GM18873 (cell line): ENCODE results near the gene SLC6A20.

ENCODE experiments used
- ATAC-seq: cut with Tn5 transposase; IDR thresholded peaks from one replicate; pipeline ENCODE4 v1.9.1; 2021; ENCODE audit warnings: mild to moderate bottlenecking, moderate library complexity, moderate number of reproducible peaks; ENCODE audit not compliant: unreplicated experiment, low FRiP score

Gene SLC6A20

GRCh38 chr3:45736707-45737106 lies 59.6 kb downstream of the SLC6A20 start:
- ATAC-seq = no peak

DNA sequence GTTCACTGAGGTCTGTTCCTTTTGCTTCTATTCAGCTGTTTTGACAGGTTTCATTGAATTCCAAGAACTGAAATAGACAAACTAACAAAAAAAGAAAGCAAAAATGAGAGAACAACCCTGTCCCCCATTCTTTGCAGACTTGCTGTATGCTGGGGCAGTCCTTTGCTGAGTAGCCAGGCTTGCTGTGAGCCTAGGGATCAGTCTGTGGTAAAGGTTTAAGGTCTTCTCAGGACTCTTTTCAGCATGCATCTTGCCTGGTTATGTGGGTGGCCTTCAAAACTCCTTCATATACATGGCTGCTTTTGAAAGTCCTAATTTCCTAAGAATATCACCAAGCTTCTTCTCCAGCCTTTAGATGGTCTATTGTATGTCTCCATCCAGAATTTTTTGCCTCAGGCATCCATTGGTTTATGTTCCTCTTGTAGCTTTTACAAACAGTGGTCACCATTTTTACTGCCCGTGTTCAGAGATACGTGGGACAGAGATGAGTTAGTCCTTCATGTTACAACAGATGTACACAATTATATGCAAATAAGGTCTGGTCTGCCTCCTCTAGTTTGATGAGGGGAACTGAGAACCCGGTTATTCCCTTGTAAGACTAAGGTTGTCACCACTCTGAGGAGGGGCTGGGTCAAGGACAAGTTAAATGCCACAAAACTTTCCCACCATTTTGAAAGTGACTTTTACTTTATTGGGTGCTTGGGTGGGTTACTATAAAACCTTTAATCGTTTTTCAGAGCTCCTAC lies 65.8 kb downstream of the SLC6A20 start:
- ATAC-seq = no peak

- ATAC-seq = no peak
Measured at GRCh38 chr3:45729614-45730013, 66.7 kb downstream of the SLC6A20 start.

DNA sequence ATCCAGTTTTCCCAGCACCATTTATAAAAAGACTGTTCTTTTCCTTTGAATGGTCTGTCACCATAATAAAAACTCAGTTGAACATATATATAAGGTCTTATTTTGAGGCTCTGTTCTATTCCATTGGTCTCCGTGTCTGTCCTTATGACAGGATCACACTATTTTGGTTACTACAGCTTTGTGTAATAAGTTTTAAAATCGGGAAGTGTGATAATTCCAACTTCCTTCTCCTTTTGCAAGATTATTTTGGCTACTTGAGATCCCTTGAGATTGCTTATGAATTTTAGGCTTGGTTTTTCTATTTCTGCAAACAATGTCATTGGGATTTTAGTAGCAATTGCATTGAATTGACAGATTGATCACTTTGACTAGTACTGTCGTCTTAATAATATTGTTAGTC lies 71.4 kb downstream of the SLC6A20 start:
- ATAC-seq = no peak

DNA sequence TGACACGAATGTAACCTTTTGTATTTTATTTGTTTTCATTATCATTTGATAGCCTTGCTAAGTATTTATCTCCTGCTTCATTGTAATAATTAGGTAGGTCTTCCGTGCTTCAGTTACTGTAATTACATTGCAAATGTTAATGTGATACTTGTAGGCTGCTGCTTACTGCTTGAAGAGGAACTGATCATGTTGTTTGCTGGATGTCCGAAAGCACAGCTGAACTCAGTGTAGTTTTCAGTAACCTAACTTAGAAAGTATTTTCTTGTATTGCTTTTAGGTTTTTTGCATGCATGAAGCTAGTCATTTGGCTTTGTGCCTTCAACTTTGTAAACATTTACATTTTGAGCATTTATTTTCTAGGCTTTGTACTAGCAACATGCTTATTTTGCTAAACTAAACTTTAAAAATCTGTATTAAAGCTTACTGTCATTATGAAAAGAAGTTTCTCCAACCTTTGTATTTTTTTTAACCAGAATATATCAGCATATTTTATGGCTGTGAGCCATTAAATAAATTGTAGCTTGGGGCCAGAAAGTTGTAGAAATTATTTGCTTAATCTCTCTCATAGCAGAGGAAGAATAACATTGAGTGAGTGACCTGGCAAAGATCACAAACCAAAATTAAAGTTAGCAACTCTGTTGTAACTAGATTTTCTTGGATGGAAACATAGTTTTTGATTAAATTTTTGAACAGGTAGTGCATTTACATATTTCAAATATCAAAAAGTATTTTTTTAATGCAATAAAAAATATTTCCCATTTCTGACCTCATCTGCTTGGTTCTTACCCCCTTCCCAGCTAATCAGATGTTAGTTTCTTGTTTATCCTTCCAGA lies 76.5 kb downstream of the SLC6A20 start:
- no peak for ATAC-seq

DNA sequence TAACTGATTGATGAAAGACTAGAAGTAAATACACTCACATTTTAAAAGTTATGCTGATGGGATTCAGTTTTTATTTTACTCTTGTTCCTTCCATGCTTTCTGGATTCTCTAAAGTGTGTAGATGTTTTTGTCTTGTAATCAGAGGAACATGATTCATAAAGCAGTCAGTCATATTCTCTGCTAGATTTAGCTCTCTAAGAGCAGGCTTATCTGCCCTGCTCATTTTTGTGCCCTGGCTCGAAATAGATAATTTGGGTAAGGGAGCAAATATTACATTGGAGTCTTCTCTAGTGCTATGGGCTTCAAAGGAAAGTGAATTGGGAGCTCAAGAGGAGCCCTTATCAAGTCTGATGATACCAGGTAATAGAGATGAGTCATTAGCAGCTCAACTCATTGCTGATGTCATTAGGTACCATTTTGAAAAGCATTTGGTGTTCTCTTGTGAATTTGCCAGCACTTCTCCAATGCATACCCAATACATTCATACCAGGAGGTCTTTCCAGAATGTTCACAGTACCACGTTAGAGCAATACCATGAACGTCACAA lies 79.5 kb downstream of the SLC6A20 start:
- no peak for ATAC-seq

DNA sequence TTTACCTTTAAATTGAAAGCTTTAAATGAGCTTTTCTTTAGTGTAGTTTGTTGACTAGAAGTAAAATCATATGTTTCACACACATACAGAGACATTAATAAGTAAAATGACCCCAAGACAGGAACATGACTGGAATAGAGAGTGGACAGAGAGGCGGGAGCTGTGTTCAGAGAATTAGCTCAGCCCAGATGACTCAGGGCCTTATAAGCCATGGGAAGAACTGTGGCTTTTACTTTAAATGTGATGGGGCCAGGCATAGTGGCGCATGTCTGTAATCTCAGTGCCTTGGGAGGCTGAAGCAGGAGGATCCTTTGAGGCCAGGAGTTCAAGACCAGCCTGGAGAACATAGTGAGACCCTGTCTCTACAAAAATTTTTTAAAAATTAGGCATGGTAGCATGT lies 80.4 kb downstream of the SLC6A20 start:
- no peak for ATAC-seq

- ATAC-seq = no peak
Measured at GRCh38 chr3:45712434-45713110, 83.8 kb downstream of the SLC6A20 start.

DNA sequence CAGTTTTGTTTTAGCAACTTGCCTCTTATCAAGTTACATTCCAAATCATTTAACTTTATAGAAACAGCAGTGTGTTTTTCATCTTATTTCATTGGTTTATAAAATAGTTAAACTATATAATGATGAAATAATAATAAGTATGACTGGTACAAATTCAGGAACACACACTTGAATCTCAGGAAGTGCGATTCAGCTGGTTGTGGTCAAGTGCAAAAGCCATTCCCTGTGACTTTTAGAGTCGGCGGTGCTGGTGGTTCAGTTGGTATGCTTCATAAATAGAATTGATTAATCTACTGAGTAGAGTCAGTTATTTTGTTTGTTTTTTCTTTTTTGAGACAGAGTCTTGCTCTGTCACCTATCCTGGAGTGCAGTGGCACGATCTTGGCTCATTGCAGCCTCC lies 84.4 kb downstream of the SLC6A20 start:
- ATAC-seq = no peak

DNA sequence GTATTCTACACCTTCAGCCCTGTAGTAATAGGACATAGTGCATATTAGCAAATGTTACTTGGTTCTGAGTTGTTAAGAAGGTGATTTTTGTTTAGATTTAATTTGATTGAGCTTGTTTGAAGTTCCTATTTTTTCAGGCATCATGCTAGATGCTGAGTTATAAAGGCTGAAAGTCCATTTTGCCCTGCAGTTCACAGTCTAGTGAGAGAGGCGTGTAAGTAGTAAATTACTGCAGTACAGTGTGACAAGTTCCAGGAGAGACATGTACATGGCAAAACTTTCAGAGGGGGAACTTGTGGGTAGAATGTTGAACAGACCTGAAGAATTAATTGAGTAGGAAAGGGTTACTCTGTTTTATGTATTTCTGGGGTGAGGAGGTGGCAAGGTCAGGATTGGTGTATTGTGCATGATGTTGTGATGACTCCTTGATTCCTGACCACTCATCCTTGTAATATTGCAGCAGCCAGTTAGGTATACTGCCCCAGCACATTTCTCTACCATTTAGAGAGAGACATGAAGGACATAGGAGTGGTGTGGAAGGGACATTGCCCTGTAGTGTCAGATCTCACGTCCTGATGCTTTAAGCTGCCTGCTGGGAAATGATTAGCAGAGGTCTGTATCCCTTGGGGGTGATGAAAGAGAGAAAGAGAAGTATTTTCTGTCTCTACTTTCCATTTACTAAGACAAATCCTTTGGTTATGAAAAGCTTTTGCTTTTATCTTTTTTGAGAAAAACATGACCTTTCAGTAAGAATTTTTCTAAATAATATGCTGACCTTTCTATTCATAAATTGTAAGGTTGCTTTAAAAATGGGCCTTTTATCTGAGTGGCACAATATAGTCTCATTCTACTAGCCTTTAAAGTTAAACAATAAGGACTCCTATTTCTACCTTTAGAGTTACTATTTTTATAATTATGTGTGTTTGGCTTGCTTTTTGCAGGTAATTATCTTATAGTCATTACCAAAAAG lies 90.2 kb downstream of the SLC6A20 start:
- no peak for ATAC-seq
